Endothelial cell of umbilical vein (primary cell): ENCODE measurements around the gene XNDC1N. TPM values are rescaled to one million over a fixed set of nuclear protein-coding genes. Genes with fewer than 3 reads are reported as not detected.

Source experiments
- BruUV-seq: library from RNA; stranded (reverse); fragments of 400-500 nt; replicated peaks from 2 replicates; lab custom pipeline; 2021; lab: Mats Ljungman, UMichigan
- CTCF ChIA-PET: fragments of 300-600, 350-600 bp; sonication (Branson Sonifier 250); formaldehyde crosslinking; loops from one replicate; lab custom pipeline; 2021; ENCODE audit warnings: antibody characterized with exemption, inconsistent platforms; lab: Charles Lee
- POLR2A ChIA-PET: fragments of 300-600, 350-600 bp; sonication (Branson Sonifier 250); formaldehyde crosslinking; loops from one replicate; lab custom pipeline; 2021; ENCODE audit warnings: antibody characterized with exemption, inconsistent platforms; lab: Charles Lee
- DNase-seq: peaks from one replicate; pipeline ENCODE4 v3.0.0-alpha.2; 2011; ENCODE audit warnings: low read depth, low spot score
- FAIRE-seq: peaks from 2 replicates; lab custom pipeline; 2011; peaks lifted over from hg19 to GRCh38; lab: Jason Lieb, UNC
- H2AFZ ChIP-seq: 2 replicates; pipeline ENCODE4 v1.6.0; 2012; ENCODE audit warnings: low read depth, low read length, control low read depth, inconsistent platforms
- H3K27ac ChIP-seq: 2 replicates; pipeline ENCODE4 v1.5.1; 2011; ENCODE audit warnings: low read depth, mild to moderate bottlenecking, control low read depth, low read length, moderate library complexity; ENCODE audit not compliant: insufficient read depth
- H3K27me3 ChIP-seq, 2 experiments: 2 replicates each; pipeline versions ENCODE4 v1.6.0 to v1.6.1; 2011; ENCODE audit warnings: low read length in 2 of 2, mixed read lengths in 1 of 2; ENCODE audit not compliant: control insufficient read depth in 2 of 2, insufficient read depth in 2 of 2
- H3K36me3 ChIP-seq, 2 experiments: 2 replicates in 1 of 2; 3 replicates in 1 of 2; pipeline ENCODE4 v1.5.1; 2011; ENCODE audit warnings: low read length in 2 of 2, mild to moderate bottlenecking in 1 of 2, moderate library complexity in 1 of 2; ENCODE audit not compliant: control insufficient read depth in 2 of 2, insufficient read depth in 2 of 2; ENCODE audit errors: extremely low read depth in 1 of 2
- H3K4me1 ChIP-seq: 3 replicates; pipeline ENCODE4 v1.5.1; 2011; ENCODE audit warnings: mild to moderate bottlenecking, low read length; ENCODE audit not compliant: control insufficient read depth, insufficient read depth; ENCODE audit errors: extremely low read depth
- H3K4me2 ChIP-seq: 2 replicates; pipeline ENCODE4 v1.6.1; 2011; ENCODE audit warnings: low read length, control low read depth, mixed read lengths; ENCODE audit not compliant: insufficient read depth
- H3K4me3 ChIP-seq, 3 experiments: fragments of 200-600 bp in 1 of 3; sonication (generic), shearing (Covaris generic) in 1 of 3; replicated peaks in 1 of 3; 2 replicates each; pipeline ENCODE4 v1.5.1; 2011 to 2016; ENCODE audit warnings: control low read depth in 3 of 3, low read length in 3 of 3, mild to moderate bottlenecking in 2 of 3, inconsistent platforms in 1 of 3, low read depth in 1 of 3, moderate library complexity in 1 of 3; ENCODE audit not compliant: insufficient read depth in 1 of 3
- H3K79me2 ChIP-seq: 2 replicates; pipeline ENCODE4 v1.6.0; 2012; ENCODE audit warnings: low read length, inconsistent platforms; ENCODE audit not compliant: control insufficient read depth, insufficient read depth
- H3K9ac ChIP-seq: replicated peaks from 2 replicates; pipeline ENCODE3; 2011; ENCODE audit warnings: low read length, control low read depth; ENCODE audit not compliant: insufficient read depth; ENCODE audit errors: extremely low read depth
- H3K9me1 ChIP-seq: replicated peaks from 3 replicates; pipeline ENCODE4 v1.6.0; 2011; ENCODE audit warnings: mild to moderate bottlenecking, low read length; ENCODE audit not compliant: control insufficient read depth, insufficient read depth; ENCODE audit errors: extremely low read depth
- H3K9me3 ChIP-seq: replicated peaks from 2 replicates; pipeline ENCODE4 v1.5.1; 2012; ENCODE audit warnings: low read length, inconsistent platforms; ENCODE audit not compliant: control insufficient read depth, insufficient read depth
- H4K20me1 ChIP-seq: replicated peaks from 2 replicates; pipeline ENCODE3; 2011; ENCODE audit warnings: mild to moderate bottlenecking, low read length; ENCODE audit not compliant: control insufficient read depth, insufficient read depth; ENCODE audit errors: extremely low read depth
- EZH2 ChIP-seq: IDR thresholded peaks from 2 replicates; pipeline ENCODE4 v1.6.1; 2012; ENCODE audit warnings: borderline replicate concordance, low read depth, mild to moderate bottlenecking, moderate library complexity, low read length, inconsistent platforms; ENCODE audit not compliant: severe bottlenecking
- FOS ChIP-seq: IDR thresholded peaks from 2 replicates; pipeline ENCODE4 v1.6.1; 2011; ENCODE audit warnings: mild to moderate bottlenecking, low read length, moderate library complexity, borderline replicate concordance; ENCODE audit not compliant: insufficient read depth
- GATA2 ChIP-seq: IDR thresholded peaks from 2 replicates; pipeline ENCODE4 v1.7.0; 2011; ENCODE audit warnings: low read depth, mild to moderate bottlenecking, moderate library complexity, mixed read lengths, low read length; ENCODE audit not compliant: insufficient read length, insufficient read depth
- JUN ChIP-seq: IDR thresholded peaks from 2 replicates; pipeline ENCODE4 v1.6.1; 2011; ENCODE audit warnings: borderline replicate concordance, low read depth; ENCODE audit not compliant: insufficient read length, insufficient read depth
- MAX ChIP-seq: IDR thresholded peaks from 2 replicates; pipeline ENCODE4 v1.6.1; 2011; ENCODE audit not compliant: insufficient read depth, insufficient read length
- MYC ChIP-seq: IDR thresholded peaks from one replicate; pipeline ENCODE4 v1.6.1; 2011; ENCODE audit warnings: mild to moderate bottlenecking, low read depth, low read length
- POLR2A ChIP-seq: IDR thresholded peaks from 2 replicates; pipeline ENCODE4 v1.6.1; 2012; ENCODE audit warnings: low read depth, mild to moderate bottlenecking, control low read depth, low read length
- POLR2AphosphoS5 ChIP-seq: IDR thresholded peaks from 2 replicates; pipeline ENCODE4 v1.6.1; 2012; ENCODE audit warnings: low read depth, mild to moderate bottlenecking, control low read depth, low read length, moderate library complexity; ENCODE audit not compliant: insufficient read depth
- dilution Hi-C: fragments of 300-500 bp; cut with MboI; formaldehyde crosslinking; loops from one replicate; pipeline ENCODE4 v1.15.0; 2019; ENCODE audit warnings: low sequenced_read_pairs; ENCODE audit not compliant: extremely low pct_ligation_motif_present
- intact Hi-C: fragments of 100-400 bp; cut with micrococcal nuclease; formaldehyde crosslinking; loops from one replicate; pipeline ENCODE4 v1.10.0; 2022
- polyA plus RNA-seq, 4 experiments: library from polyadenylated mRNA; depleted of rRNA in 3 of 4; stranded (reverse) in 3 of 4; unstranded in 1 of 4; fragments of >200 nt; gene quantifications; 2 replicates each; pipeline versions ENCODE4 v1.2.1 to v1.2.3, GENCODE V29; 2011 to 2012; ENCODE audit warnings: missing spikeins in 1 of 4
- total RNA-seq: library from RNA; stranded (reverse); gene quantifications from 2 replicates; pipeline ENCODE4 v1.2.3, GENCODE V29; 2021
- TF ChIP-seq, protein P1 (sequence below), 2 donors: IDR thresholded peaks; 1 replicate in 1 of 2; 2 replicates in 1 of 2; pipeline ENCODE4 v1.5.1; 2011; ENCODE audit warnings: low read length in 2 of 2, mild to moderate bottlenecking in 2 of 2, moderate library complexity in 2 of 2, control low read depth in 1 of 2, inconsistent platforms in 1 of 2, low read depth in 1 of 2; ENCODE audit not compliant: insufficient read depth in 1 of 2; ENCODE audit errors: extremely low read depth in 1 of 2

Gene XNDC1N
- total and polyA plus RNA-seq, 2 donors (not counting 3 experiments of a cell fraction or from before 2014, with no cell fraction given) = 3.5 to 9.0 TPM

DNA sequence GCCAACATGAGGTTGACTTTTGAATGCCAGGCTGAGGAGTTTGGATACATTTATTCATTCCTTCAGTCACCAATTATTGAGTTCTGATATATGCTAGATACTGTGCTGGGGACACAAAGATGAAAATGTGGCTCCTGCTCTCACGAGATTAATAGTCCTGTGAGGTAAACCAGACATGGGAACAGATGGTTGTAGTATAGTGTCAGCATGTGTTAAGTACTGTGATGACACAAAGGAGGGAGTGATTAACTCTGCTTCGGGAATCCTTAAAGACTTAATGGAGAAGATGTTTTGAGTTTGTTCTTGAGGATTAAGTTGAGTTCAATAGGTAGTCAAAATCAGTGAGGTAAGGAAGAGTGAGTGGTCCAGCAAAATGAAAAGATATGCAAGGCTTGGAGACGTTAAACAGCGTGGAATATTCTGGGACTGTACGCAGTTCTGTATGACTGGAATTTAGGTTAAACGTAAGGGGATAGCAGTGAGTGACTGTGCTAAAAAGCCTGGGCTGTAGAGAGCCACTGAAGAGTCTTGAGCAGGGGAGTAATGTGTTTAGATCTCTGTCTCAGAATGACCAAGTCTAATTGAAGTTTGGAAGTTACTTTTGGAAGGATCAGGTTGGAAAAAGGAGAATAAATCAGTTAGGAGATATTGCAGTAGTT is 12.3 kb upstream of the XNDC1N start:
- BruUV-seq = no TSS peak
- DNase-seq (no peak), FAIRE-seq (no peak)
- TF ChIP-seq JUN = no peak
- TF ChIP-seq MYC = no peak
- TF ChIP-seq, protein P1, sequence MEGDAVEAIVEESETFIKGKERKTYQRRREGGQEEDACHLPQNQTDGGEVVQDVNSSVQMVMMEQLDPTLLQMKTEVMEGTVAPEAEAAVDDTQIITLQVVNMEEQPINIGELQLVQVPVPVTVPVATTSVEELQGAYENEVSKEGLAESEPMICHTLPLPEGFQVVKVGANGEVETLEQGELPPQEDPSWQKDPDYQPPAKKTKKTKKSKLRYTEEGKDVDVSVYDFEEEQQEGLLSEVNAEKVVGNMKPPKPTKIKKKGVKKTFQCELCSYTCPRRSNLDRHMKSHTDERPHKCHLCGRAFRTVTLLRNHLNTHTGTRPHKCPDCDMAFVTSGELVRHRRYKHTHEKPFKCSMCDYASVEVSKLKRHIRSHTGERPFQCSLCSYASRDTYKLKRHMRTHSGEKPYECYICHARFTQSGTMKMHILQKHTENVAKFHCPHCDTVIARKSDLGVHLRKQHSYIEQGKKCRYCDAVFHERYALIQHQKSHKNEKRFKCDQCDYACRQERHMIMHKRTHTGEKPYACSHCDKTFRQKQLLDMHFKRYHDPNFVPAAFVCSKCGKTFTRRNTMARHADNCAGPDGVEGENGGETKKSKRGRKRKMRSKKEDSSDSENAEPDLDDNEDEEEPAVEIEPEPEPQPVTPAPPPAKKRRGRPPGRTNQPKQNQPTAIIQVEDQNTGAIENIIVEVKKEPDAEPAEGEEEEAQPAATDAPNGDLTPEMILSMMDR (IDR thresholded peaks at IDR 0.05; ENCODE audit: extremely low read depth in 1 of 2, insufficient read depth in 1 of 2, low read depth in 1 of 2, low read length in 2 of 2) = no peak
- TF ChIP-seq EZH2 = no peak
- no peak for TF ChIP-seq POLR2AphosphoS5
- TF ChIP-seq MAX = no peak
- no peak for TF ChIP-seq POLR2A
- TF ChIP-seq GATA2 = no peak
- no peak for TF ChIP-seq FOS
- ChIA-PET POLR2A (no interaction called here), CTCF (no interaction called here)
- Histone ChIP-seq H2AFZ (no peak overlapping the region), H3K27me3 (no peaks in the 10 kb centered on the region), H3K9me1 (no peaks in the 10 kb centered on the region), H3K4me1 (peaks cover 67% of the 10 kb centered on the region), H3K9me3 (no peaks in the 10 kb centered on the region), H3K36me3 (peaks cover 0 to 5% of the 10 kb centered on the region in 2 experiments), H3K9ac (no peak overlapping the region), H3K27ac (no peak overlapping the region), H3K4me3 (no peak overlapping the region), H3K4me2 (no peak overlapping the region), H3K79me2 (peaks cover 72% of the 10 kb centered on the region), H4K20me1 (no peaks in the 10 kb centered on the region)
- dilution Hi-C loops = no loop called here
- intact Hi-C loops = no loop called here
